NOMO-1 (cell line): ENCODE data around the gene MAFB.

Source experiments
- DNase-seq, 2 experiments: peaks; one replicate each; lab custom pipeline; 2025; ENCODE audit not compliant: unreplicated experiment in 2 of 2; lab: John Stamatoyannopoulos, UW

The MAFB gene

GRCh38 chr20:40635971-40636370 lies 53.1 kb downstream of the MAFB start:
- no peak for DNase-seq
